Stomach smooth muscle (tissue), 2 donors: ENCODE results near the gene MRPL1.

ENCODE experiments used
- H3K27ac ChIP-seq: one replicate; pipeline ENCODE4 v1.7.0; 2013; ENCODE audit warnings: mild to moderate bottlenecking, low read length, inconsistent platforms
- H3K27me3 ChIP-seq, 2 donors: one replicate each; pipeline ENCODE4 v1.7.0; 2013; ENCODE audit warnings: low read length in 2 of 2; ENCODE audit not compliant: insufficient read depth in 2 of 2, control insufficient read depth in 1 of 2
- H3K36me3 ChIP-seq, 2 donors: one replicate each; pipeline ENCODE4 v1.7.0; 2013; ENCODE audit warnings: low read length in 2 of 2; ENCODE audit not compliant: control insufficient read depth in 2 of 2, insufficient read depth in 2 of 2
- H3K4me1 ChIP-seq: one replicate; pipeline ENCODE4 v1.7.0; 2013; ENCODE audit warnings: low read length; ENCODE audit not compliant: control insufficient read depth, insufficient read depth
- H3K4me3 ChIP-seq, 2 donors: one replicate each; pipeline ENCODE4 v1.7.0; 2013; ENCODE audit warnings: low read length in 2 of 2
- H3K9ac ChIP-seq, 2 donors: one replicate each; pipeline ENCODE4 v1.7.0; 2013; ENCODE audit warnings: low read length in 2 of 2, mild to moderate bottlenecking in 1 of 2
- H3K9me3 ChIP-seq, 2 donors: one replicate each; pipeline ENCODE4 v1.7.0; 2013; ENCODE audit warnings: low read length in 2 of 2; ENCODE audit not compliant: control insufficient read depth in 2 of 2
- donor health status: healthy.
- donor health status: Pancreatic carcinoma.

Gene MRPL1

GRCh38 chr4:77917075-77917474 is 54.4 kb downstream of the MRPL1 start:
- Histone ChIP-seq H3K9me3 (no peaks in the 10 kb centered on the region), H3K4me3 (no peak overlapping the region), H3K27ac (no peak overlapping the region), H3K36me3 (peaks cover 0 to 2% of the 10 kb centered on the region in 2 donors), H3K9ac (no peak overlapping the region), H3K27me3 (no peaks in the 10 kb centered on the region), H3K4me1 (no peaks in the 10 kb centered on the region)

DNA sequence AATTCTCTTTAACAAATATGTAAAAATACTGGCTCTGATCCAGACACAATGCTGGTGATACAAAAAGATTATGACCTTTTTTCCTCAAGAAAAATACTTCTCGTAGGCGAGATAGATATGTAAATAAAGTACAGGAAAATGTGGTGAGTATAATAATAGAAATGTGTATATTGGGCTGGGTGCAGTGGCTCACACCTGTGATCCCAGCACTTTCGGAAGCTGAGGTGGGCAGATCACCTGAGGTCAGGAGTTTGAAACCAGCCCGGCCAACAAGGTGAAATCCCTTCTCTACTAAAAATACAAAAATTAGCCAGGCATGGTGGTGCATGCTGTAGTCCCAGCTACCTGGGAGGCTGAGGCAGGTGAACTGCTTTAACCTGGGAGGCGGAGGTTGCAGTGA is 55.0 kb downstream of the MRPL1 start:
- Histone ChIP-seq H3K9ac (no peak overlapping the region), H3K4me3 (no peak overlapping the region), H3K9me3 (no peaks in the 10 kb centered on the region), H3K27me3 (no peaks in the 10 kb centered on the region), H3K27ac (no peak overlapping the region), H3K4me1 (no peaks in the 10 kb centered on the region), H3K36me3 (peaks cover 0 to 2% of the 10 kb centered on the region in 2 donors)

- H3K9me3 ChIP-seq = no peaks in the 10 kb centered on the region
- no peaks in the 10 kb centered on the region for H3K36me3 ChIP-seq
- no peaks in the 10 kb centered on the region for H3K27me3 ChIP-seq
- no peaks in the 10 kb centered on the region for H3K4me1 ChIP-seq
- H3K4me3 ChIP-seq = no peak overlapping the region
- H3K27ac ChIP-seq = no peak overlapping the region
- no peak overlapping the region for H3K9ac ChIP-seq
Observed at GRCh38 chr4:77920371-77920770, 57.7 kb downstream of the MRPL1 start.

GRCh38 chr4:77921701-77922100 is 59.1 kb downstream of the MRPL1 start:
- Histone ChIP-seq H3K36me3 (no peaks in the 10 kb centered on the region), H3K9ac (no peak overlapping the region), H3K4me3 (no peak overlapping the region), H3K27ac (no peak overlapping the region), H3K27me3 (no peaks in the 10 kb centered on the region), H3K4me1 (no peaks in the 10 kb centered on the region), H3K9me3 (no peaks in the 10 kb centered on the region)

DNA sequence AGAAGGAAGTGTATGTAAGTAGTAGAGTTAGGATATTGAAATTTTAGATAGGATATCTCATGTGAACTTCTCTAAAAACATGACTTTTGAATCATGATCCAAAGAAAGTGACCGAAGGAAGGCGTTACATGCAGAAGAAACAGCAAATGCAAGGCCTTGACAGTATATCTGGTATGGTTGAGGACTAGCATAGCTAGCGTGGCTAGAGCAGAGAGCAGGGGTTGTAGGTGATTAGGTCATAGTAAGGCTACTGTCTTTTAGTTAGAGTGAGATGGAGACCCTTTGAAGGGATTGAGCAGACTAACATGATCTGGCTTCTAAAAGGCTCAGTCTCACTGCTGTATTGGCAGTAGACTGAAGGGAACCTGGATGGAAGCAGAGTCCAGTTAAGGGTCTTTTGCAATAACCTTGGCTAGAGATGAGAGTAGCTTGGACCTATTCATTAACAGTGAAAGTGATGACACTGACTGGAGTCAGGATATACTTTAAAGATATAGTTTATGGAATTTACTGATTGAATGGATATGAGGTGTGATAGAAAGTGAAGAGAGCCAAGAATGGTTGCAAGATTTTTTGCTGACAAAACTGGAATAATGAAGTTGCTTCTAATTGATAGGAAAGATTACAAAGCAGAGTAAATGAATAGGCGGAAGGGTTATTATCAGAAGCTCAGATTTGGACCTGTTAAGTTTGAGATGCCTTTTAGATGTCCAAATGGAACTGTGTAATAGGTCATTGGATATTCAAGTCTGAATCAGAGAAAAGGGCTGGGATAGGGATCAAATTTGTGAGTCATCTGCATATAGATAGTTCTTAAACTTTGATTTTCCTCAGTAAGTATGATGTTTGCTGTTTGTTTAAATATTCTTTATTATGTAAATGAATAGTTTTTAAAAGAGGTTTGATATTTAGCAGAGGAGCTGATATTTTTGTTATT is 59.8 kb downstream of the MRPL1 start:
- H3K9me3 ChIP-seq = no peaks in the 10 kb centered on the region
- H3K4me3 ChIP-seq = no peak overlapping the region
- no peak overlapping the region for H3K27ac ChIP-seq
- H3K27me3 ChIP-seq = no peaks in the 10 kb centered on the region
- H3K4me1 ChIP-seq = no peaks in the 10 kb centered on the region
- no peaks in the 10 kb centered on the region for H3K36me3 ChIP-seq
- H3K9ac ChIP-seq = no peak overlapping the region

- Histone ChIP-seq H3K27ac (no peak overlapping the region), H3K27me3 (no peaks in the 10 kb centered on the region), H3K9ac (no peak overlapping the region), H3K9me3 (no peaks in the 10 kb centered on the region), H3K36me3 (peaks cover 7% of the 10 kb centered on the region in 2 donors), H3K4me3 (no peak overlapping the region), H3K4me1 (no peaks in the 10 kb centered on the region)
Observed at GRCh38 chr4:77927991-77928925, 65.6 kb downstream of the MRPL1 start.

GRCh38 chr4:77930154-77930639 is 67.6 kb downstream of the MRPL1 start:
- Histone ChIP-seq H3K27ac (no peak overlapping the region), H3K9ac (no peak overlapping the region), H3K27me3 (no peaks in the 10 kb centered on the region), H3K4me3 (no peak overlapping the region), H3K4me1 (no peaks in the 10 kb centered on the region), H3K9me3 (no peaks in the 10 kb centered on the region), H3K36me3 (peaks cover 7% of the 10 kb centered on the region in 2 donors)

DNA sequence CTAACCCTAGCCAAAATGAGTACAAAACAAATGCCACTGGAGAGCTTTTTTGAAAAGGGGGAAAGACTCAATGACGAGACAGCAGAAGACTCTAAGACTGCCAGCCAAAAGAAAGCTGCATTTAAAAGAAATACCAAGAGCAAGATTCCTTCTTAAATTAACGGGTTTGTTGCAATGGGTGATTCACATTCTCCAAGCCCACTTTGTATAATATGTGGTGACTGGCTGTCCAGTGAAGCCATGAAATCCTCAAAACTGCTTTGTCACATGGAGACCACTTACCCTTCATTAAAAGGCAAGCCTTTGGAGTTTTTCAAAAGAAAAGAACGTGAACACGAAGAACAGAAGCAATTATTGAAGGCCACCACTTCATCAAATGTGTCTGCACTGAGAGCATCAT is 68.2 kb downstream of the MRPL1 start:
- no peaks in the 10 kb centered on the region for H3K4me1 ChIP-seq
- H3K9me3 ChIP-seq = no peaks in the 10 kb centered on the region
- no peak overlapping the region for H3K4me3 ChIP-seq
- no peaks in the 10 kb centered on the region for H3K27me3 ChIP-seq
- H3K9ac ChIP-seq = no peak overlapping the region
- H3K27ac ChIP-seq = no peak overlapping the region
- H3K36me3 ChIP-seq = peaks cover 7% of the 10 kb centered on the region in 2 donors

DNA sequence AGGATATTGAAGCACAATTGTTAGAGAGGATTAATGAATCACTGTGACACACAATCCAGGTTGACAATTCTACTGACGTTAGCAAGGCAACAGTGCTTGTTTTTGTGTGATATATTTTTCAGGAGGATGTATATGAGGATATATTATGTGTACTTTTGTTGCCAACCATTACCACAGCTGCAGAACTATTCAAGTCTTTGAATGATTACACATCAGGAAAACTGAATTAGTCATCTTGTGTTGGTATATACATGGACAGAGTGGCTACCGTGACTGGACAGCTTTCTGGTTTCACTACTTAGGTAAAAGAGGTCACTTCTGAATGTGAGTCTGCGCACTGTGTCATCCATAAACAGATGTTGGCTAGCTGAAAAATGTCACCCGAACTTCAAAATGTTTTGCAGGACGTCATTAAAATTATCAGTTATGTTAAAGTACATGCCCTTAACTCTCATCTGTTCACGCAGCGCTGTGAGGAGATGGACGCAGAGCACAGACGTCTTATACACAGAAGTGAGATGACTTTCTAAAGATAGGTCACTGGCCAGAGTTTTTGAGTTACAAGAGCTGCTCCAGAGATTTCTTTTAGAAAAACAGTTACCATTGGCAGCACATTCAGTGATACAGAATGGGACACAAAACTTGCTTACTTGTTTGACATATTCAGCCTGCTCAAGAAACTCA is 69.0 kb downstream of the MRPL1 start:
- Histone ChIP-seq H3K4me3 (no peak overlapping the region), H3K27ac (no peak overlapping the region), H3K9me3 (no peaks in the 10 kb centered on the region), H3K36me3 (peaks cover 7% of the 10 kb centered on the region in 2 donors), H3K4me1 (no peaks in the 10 kb centered on the region), H3K9ac (no peak overlapping the region), H3K27me3 (no peaks in the 10 kb centered on the region)

GRCh38 chr4:77938560-77938959 is 75.9 kb downstream of the MRPL1 start:
- Histone ChIP-seq H3K9ac (no peak overlapping the region), H3K9me3 (no peaks in the 10 kb centered on the region), H3K36me3 (peaks cover 0 to 3% of the 10 kb centered on the region in 2 donors), H3K27ac (no peak overlapping the region), H3K4me3 (no peak overlapping the region), H3K4me1 (no peaks in the 10 kb centered on the region), H3K27me3 (no peaks in the 10 kb centered on the region)
